Left ventricle myocardium inferior (tissue), 1 donor: ENCODE data around the gene IGFN1. TPM values are rescaled to one million over a fixed set of nuclear protein-coding genes. Genes with fewer than 3 reads are reported as not detected.

ENCODE experiments used
- DNase-seq: peaks from one replicate; pipeline ENCODE4 v3.0.0-alpha.2; 2020
- H3K27ac ChIP-seq: fragments of 200-600 bp; replicated peaks from 2 replicates; pipeline ENCODE4 v1.8.0; 2021
- H3K27me3 ChIP-seq: fragments of 200-600 bp; 2 replicates; pipeline ENCODE4 v1.8.0; 2021; ENCODE audit warnings: low read depth
- H3K36me3 ChIP-seq: fragments of 200-600 bp; 2 replicates; pipeline ENCODE4 v1.8.0; 2021
- H3K4me1 ChIP-seq: fragments of 200-600 bp; 2 replicates; pipeline ENCODE4 v1.8.0; 2021
- H3K4me3 ChIP-seq: fragments of 200-600 bp; 2 replicates; pipeline ENCODE4 v1.8.0; 2021; ENCODE audit warnings: mild to moderate bottlenecking, moderate library complexity
- H3K9me3 ChIP-seq: fragments of 200-600 bp; replicated peaks from 2 replicates; pipeline ENCODE4 v1.8.0; 2021
- intact Hi-C: fragments of 100-400 bp; cut with micrococcal nuclease; formaldehyde crosslinking; loops from one replicate; pipeline ENCODE4 v1.11.0; 2022
- total RNA-seq: library from RNA; stranded (reverse); fragmentation: NEBNext Ultra II Directional; extraction: Animal tissue kit (Norgen Biotek cat#: 25700); gene quantifications from one replicate; pipeline ENCODE4 v1.2.1, GENCODE V29; 2021
- TF ChIP-seq, protein P1 (sequence below): fragments of 200-600 bp; IDR thresholded peaks from 2 replicates; pipeline ENCODE4 v1.8.0; 2021; ENCODE audit warnings: antibody characterized with exemption, mild to moderate bottlenecking, borderline replicate concordance
- donor health status: DM: no; HTN: yes; CAD: no; lungs with severe emphysema.

The IGFN1 gene
- total RNA-seq, 1 donor from 2014 or later = not detected

GRCh38 chr1:201277441-201277840, 86.8 kb downstream of the IGFN1 start:
- no peak overlapping the region for H3K27ac ChIP-seq
- no peak for DNase-seq
- H3K9me3 ChIP-seq = no peaks in the 10 kb centered on the region
- intact Hi-C loops = no loop called here
- no peaks in the 10 kb centered on the region for H3K36me3 ChIP-seq
- no peak overlapping the region for H3K4me3 ChIP-seq
- peaks cover 48% of the 10 kb centered on the region for H3K27me3 ChIP-seq
- TF ChIP-seq, protein P1, sequence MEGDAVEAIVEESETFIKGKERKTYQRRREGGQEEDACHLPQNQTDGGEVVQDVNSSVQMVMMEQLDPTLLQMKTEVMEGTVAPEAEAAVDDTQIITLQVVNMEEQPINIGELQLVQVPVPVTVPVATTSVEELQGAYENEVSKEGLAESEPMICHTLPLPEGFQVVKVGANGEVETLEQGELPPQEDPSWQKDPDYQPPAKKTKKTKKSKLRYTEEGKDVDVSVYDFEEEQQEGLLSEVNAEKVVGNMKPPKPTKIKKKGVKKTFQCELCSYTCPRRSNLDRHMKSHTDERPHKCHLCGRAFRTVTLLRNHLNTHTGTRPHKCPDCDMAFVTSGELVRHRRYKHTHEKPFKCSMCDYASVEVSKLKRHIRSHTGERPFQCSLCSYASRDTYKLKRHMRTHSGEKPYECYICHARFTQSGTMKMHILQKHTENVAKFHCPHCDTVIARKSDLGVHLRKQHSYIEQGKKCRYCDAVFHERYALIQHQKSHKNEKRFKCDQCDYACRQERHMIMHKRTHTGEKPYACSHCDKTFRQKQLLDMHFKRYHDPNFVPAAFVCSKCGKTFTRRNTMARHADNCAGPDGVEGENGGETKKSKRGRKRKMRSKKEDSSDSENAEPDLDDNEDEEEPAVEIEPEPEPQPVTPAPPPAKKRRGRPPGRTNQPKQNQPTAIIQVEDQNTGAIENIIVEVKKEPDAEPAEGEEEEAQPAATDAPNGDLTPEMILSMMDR = no peak
- peaks cover 6% of the 10 kb centered on the region for H3K4me1 ChIP-seq

Other genes starting within 250 kb of the IGFN1 start
- gene KIF21B, start 167.1 kb upstream of the IGFN1 start, total RNA-seq = 0.47 TPM
- not detected for gene CACNA1S, start 78.4 kb upstream of the IGFN1 start, total RNA-seq
- gene ASCL5, start 63.6 kb upstream of the IGFN1 start, total RNA-seq = not detected
- 25.3 TPM for gene TMEM9, start 36.4 kb upstream of the IGFN1 start, total RNA-seq
- 0.38 TPM for gene PKP1, start 92.7 kb downstream of the IGFN1 start, total RNA-seq
- gene TNNT2, start 186.9 kb downstream of the IGFN1 start, total RNA-seq = 8,708 TPM
- gene LAD1, start 208.5 kb downstream of the IGFN1 start, total RNA-seq = 2.0 TPM
- gene TNNI1, start 230.9 kb downstream of the IGFN1 start, total RNA-seq = 44.2 TPM